HG03521 (cell line): ENCODE results near the gene EIF2S2.

Experiments
- ATAC-seq: cut with Tn5 transposase; IDR thresholded peaks from one replicate; pipeline ENCODE4 v1.9.1; 2021; ENCODE audit warnings: mild to moderate bottlenecking, moderate library complexity; ENCODE audit not compliant: unreplicated experiment

Gene EIF2S2

DNA sequence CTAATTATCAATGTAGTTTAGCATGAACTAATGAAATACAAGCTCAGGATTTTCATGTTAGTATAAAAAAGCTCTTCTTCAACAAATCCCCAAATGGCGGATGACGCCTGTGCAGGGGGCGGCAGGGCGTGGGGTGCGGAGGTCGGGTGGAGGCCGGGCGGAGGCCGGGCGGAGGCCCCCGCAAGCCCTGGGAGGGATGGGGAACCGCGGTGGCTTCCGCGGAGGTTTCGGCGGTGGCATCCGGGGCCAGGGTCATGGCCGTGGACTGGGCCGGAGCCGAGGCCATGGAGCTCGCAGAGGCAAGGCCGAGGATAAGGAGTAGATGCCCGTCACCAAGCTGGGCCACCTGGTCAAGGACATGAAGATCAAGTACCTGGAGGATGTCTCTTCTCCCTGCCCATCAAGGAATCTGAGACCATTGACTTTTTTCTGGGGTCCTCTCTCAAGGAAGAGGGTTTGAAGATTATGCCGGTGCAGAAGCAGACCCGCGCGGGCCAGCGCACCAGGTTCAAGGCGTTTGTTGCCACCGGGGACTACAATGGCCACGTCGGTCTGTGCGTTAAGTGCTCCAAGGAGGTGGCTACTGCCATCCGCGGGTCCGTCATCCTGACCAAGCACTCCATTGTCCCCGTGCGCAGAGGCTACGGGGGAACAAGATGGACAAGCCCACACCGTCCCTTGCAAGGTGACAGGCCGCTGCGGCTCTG is 10.4 kb upstream of the EIF2S2 start:
- no peak for ATAC-seq

DNA sequence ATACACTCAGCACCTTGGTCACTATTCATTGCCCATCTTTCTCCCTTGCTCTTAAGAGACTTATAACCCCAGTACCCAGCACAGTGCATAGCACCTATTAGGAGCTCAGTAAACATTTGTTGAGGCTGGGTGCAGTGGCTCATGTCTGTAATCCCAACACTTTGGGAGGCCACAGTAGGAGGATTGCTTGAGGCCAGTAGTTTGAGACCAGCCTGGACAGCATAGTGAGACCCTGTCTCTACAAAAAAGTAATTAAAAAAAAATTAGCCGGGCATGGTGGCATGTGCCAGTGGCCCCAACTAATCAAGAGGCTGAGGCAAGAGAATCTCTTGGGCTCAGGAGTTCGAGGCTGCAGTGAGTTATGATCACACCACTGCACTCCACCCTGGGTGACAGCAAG is 8.2 kb upstream of the EIF2S2 start:
- no peak for ATAC-seq

DNA sequence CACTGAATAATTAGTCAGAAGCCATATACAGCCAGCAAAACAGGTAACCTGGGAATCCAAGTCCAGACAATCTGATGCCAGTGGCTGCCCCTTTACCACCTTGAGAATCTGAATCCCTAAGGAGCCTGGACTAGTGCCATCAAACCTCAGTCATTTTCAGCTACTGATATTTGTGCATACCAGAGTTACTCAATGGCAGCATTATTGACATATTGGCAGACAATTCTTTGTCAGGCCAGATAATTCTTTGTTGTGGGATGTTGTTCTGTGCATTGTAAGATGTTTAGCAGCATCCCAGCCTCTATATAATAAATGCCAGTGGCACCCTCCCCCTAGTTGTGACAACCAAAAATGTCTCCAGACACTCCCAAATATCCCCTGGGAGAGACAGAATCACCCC is 3.2 kb upstream of the EIF2S2 start:
- ATAC-seq = no peak

DNA sequence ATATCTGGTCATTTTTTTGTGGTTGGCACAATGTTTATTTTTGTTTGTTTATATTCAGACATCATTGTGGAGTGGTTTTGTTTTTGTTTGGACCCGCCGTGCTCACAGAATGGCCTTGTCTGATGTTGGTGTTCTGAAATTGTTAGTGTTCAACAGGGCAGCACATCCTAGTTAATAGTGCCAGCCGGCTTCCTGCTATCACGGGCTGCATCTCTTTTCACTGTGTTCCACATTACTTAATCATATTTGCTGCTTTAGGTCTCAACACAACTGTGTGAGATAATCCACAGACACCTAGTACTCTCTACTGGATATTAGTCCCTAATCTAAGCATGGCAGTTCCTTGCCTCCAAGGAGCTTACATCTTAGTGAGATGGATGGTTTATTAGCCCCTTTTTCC is 2.8 kb upstream of the EIF2S2 start:
- ATAC-seq = no peak

DNA sequence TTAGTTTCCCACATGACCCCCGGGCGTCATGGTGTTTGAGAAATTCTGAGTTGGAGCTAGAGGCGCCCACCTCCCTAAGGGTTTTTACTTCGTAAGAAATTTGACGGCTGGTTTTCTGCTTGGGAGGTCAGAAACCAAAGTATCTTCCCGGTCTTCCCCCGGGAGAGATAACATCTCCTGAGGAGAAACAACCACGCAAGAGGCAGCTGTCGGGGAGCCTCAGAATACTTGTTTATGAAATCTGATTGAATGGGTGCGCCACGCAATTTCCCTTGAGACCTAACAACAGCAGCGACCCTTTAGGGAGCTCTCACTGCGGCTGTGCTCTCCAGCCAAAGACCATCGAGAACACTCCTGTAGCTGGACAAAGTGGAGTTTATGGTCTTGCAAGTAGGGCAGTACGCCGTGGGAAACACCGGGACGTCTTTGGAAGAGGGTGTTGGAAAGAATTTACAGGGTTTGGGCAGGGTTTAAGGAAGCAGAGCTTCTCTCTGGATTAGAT is 608 bp upstream of the EIF2S2 start:
- no peak for ATAC-seq

DNA sequence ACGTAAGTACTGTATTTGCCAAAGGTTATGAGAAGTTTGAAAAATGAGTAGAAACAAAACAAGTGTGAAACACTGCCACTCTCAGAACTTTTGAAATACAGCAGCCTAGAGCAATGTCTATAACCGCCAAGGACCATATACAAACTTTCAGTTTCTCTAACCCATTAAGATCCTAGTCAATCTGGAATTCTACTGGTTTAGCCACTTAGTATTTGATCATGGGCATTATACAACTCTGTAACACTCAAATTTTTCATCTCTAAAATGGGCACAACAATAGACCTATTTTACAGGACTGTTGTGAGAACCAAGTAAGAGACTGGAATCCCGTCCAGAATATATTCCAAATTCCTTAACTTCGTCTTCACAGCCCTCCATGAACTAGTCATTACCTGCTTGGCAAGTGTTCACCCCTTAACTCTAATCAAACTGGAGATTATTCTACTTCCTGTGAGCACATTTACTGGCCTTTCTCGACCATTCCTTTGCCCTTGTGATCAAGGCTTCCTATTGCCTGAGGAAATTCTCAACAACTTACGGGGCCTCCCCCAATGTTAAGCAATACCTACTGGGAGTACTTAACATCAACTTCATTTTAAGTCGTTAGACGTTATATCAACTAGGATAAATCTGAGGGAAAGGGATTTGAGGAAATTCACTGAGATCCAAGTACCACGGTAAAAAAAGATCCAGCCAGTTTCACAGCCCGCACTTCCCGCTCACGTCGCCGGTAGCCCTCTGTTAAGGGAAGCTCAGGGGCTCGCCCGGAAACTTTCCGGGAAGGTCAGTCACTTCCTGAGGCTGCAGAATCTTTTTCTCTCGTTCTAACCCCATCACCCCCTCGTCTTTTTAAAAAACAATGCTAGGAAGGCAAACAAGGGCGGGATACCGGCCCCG is 1.1 kb downstream of the EIF2S2 start:
- no peak for ATAC-seq

DNA sequence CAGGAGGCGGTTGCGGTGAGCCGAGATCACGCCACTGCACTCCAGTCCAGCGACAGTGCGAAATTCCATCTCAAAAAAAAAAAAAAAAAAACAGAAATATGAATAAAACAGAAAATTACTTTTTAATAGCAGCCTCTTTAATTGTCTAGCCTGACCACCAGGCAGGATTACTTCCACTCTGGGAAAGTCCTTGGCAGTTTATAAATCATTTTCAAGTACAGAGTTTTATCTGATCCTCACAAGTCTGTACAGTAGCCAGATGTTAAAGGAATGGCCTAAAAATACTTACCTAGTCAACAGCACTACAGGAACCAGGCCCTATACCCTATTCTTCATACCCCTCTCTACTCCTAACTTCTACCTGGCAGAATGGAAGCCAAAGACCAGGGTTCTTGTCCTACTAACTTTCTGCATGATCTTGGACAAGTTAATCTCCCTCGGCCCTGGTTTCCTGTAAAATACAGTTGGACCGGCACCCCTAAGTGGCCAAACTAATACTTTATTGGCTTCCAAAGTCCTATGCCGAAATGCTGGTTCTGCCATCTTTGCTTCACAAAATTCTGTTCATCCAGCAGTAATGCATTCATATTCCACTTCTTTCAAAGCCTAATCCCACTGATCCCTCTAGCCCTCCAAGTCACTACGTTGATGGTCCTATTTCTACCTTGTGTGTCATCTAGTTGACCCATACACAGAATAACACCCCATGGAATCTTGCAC is 1.9 kb downstream of the EIF2S2 start:
- ATAC-seq = no peak

DNA sequence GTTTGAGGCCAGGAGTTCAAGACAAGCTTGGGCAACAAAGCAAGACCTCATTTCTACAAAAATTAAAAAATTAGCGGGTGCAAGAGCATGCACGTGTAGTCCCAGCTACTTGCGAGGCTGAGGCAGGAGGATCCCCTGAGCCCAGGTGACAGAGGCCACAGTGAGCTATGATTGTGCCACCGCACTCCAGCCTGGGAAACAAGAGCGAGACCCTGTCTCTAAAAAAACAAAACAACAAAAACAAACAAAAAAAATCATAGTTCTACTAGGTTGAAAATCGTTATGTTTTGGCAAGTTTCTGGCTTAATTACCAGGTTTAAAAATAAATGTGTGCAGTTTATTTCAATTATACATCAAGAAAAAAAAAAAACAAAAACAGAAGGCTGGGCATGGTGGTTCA is 2.6 kb downstream of the EIF2S2 start:
- no peak for ATAC-seq

DNA sequence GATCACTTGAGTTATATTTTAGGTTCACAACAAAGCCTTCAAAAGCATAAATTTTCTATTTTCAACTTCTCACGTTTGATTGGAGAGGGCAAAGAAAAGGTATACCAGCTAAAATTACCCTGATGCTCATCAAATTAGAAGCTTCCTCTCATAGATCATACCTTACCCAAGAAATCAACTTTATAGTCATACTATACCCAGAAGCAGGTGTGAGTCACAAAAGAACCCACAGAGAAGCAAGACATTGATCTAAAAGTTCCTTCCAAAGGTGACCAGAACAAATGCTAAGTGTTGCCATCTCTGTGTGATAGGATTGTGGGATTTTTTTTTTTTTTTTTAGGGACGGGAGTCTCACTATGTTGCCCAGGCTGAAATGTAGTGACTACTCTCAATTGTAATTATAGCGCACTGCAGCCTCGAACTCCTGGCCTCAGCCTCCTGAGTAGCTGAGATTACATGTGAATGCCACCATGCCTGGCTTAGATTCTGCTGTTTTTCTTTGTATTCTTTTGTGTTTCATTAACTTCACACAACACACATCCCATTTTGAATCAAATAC is 3.3 kb downstream of the EIF2S2 start:
- no peak for ATAC-seq

DNA sequence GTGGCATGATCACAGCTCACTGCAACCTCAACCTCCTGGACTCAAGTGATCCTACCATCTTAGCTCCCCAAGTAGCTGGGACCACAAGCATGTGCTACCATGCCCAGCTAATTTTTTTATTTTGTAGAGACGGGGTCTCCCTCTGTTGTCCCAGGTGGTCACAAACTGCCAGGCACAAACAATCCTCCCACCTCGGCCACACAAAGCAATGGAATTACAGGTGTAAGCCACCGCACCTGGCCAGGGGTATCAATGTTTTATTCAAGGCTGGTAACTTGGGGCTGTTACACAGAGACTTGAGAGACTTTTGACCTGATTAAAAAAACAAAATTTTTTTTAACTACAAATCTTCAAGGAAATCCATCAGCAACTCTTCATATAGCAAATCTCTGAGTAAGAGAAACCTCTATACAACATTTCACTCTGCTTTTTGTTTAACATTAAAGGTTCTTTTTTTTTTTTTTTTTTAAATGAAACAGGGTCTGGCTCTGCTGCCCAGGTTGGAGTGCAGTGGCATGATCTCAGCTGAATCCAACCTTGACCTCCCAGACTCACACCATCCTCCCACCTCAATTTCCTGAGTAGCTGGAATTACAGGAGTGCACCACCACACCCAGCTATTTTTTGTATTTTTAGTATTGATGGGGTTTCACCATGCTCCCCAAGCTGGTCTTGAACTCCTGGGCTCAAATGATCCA is 5.9 kb downstream of the EIF2S2 start:
- ATAC-seq = no peak

DNA sequence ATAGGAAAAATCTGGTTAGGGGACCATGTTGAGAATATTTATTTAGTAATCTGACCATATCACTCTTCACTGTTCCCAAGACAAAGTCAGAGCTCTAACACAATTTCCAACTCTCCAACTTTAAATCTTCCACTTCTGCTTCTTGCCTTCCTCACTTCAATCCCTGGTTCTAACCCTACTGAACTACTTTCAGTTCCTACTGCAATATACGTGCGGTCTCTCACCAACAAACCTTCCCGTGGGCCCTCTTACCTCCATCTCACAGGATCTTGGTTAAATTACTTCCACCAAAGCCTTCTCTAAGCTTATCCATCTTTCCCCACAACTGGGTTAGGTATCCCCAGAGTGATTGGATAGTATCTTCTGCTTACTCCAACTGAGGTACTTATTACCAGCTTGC is 8.0 kb downstream of the EIF2S2 start:
- no peak for ATAC-seq

DNA sequence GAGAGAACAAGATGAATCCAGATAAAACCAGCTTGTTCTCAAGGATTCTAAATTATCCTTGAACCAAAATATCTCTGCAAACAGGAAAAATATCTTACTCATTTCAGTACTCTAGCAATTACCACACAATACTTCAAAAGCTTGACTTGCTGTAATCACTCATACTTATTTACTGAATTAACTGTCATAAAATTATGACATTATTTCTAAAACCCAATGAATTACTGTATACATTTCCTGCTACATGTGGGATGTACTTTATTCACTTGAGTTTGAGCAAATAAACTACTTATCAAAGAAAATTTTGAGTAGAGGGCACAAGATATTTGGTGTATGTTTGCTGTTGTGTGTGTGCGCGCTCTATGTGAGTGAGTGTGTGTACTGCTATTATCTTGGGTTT is 9.7 kb downstream of the EIF2S2 start:
- ATAC-seq = no peak

DNA sequence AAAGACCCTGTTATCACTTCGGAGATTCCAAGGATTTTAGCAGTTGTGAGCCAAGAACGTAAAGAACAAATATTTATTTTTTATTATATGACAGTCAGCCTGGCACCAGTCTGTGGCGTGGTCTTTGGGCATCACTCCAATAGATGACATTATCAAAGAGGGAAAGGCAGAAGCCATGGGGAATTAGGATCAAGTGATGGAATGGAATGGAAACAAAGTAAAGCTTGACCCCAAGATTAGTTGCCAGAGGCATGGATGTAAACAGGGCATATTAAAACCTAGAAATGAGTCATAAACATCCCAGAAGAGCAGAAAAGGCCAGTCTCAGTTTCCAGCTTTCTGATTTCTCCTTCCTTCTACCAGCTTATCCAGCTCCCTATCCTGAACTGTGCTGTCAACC is 11.5 kb downstream of the EIF2S2 start:
- no peak for ATAC-seq

DNA sequence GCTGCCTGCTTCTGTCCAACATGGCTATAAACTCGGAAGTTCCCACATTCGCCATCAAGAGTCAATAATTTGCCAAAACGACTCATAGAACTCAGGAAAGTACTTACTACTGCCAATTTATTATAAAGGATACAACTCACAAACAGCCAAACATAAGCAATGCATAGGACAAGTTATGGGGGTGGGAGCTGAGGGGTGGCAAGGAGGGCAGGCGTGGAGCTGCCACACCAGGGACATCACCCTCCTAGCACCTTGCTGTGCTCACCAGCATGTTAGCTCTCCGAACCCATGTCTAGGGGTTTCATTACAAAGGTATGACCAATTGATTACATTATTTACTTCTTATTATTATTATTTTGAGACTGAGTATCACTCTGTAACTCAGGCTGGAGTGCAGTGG is 12.4 kb downstream of the EIF2S2 start:
- ATAC-seq = no peak

DNA sequence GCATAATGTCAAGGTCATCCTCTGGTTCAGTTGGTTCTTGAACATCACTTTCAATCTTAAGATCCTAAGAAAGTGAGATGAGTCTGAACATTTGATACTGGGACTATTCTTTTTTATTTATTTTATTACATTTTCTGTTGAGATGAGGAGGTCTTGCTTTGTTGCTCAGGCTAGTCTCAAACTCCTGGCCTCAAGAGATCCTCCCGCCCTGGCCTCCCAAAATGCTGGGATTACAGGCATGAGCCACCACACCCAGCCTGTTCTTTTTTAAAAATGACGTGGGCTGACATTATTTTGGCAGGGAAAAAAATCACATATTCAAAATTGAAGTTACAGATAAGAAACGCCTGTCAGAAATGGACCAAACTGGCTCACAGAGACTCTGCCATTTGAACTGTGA is 13.5 kb downstream of the EIF2S2 start:
- ATAC-seq = no peak

DNA sequence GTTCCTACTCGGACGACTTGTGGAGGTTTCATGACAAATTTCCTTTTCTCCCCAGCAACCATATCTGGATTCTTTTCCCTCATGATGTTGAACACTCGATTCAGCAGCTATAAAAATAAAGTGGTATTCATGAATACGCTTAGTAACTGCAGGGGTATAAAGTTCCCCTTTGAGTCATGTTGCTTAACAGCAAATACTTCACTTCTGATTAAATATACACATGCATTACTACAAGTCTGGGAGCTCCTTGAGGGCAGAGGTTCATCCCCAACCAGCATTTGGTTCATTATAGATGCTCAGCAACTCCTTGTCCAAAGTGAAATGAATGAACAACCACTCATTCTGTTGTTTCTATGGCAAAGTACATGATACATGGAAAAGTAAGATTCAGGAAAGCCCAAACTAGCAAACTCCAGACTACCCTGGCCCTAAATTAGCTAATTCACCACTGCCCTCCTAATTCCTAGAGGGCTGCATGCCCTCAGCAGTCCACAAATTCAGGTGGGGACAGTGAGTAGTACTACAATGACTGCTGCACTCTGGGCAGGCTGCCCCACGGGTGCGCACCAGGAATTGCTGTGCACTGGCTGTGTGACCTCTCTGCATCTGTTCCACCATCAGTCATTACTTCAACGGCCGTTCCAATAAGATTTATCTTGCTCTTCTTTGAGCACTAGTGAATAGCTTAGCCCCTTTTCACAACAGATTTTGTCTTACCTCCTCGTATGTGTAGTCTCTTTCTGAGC is 15.2 kb downstream of the EIF2S2 start:
- no peak for ATAC-seq

DNA sequence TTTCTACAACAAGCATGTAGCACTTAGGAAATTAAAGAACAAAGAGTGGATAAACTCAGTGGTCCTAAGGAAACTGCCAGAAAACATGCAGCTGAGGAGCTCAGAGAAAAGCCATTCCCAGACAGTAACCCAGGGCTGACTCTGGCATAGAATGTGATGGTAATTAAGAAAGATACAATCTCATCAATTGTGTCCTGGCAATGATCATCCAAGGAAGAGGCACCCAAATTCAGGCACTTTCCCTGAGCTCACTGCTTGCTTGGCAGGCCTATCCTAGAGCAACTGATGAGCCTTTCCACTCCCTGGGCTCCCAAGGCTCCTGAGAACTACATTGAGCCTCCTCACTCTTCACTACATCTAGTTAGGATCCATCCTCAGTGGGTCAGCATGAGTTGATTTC is 16.2 kb downstream of the EIF2S2 start:
- no peak for ATAC-seq

DNA sequence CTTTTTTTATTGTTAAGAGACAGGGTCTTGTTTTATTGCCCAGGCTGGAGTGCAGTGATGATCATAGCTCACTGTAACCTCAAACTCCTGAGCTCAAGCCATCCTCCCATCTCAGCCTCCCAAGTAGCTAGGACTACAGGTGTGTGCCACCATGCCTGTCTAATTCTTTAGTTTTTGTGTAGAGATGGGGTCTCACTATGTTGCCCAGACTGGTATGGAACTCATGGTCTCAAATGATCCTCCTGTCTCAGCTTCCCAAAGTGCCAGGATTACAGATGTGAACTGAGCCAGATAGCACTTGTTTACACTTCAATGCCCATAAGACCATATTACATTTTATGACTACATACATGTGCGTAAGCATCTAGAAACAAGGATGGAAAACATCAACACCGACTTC is 18.1 kb downstream of the EIF2S2 start:
- no peak for ATAC-seq

DNA sequence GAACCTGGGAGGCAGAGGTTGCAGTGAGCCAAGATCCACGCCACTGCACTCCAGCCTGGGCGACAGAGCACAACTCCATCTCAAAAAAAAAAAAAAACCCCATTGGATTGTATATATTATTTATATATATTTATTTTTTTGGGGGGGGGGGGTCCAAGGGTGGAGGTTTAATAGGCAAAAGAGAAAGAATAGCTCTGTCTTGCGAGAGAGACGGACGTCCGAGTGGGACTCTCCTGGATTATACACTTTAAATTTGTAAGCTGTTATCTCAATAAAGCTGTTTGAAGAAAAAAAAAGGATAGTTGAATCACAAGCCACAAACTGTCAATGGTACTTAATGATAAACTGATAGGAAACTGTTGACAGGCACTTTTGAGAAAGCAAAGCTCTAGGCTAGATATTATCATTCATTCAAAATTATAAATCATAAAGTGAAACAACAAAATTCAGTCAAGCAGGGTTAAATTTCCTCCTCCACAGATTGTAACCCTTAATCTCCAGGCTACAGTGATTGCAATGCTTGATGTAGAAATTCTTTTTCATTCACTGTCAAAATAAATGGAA is 20.3 kb downstream of the EIF2S2 start:
- ATAC-seq = no peak

DNA sequence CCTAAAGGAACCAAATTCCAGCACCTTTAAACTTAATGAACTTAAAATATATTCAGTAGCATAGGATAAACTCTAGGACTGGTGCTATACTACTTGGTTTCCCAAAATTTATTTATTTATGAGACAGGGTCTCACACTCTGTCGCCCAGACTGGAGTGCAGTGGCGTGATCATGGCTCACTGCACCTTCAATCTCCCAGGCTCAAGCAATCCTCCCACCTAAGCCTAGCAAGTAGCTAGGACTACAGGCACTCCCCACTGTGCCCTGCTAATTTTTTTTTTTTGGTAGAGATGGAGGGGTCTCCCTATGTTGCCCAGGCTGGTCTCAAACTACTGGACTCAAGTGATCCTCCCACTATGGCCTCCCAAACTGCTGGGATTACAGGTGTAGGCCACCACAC is 21.4 kb downstream of the EIF2S2 start:
- ATAC-seq = no peak
